B cell (primary cell): ENCODE measurements around the gene OR1E1. TPM values are rescaled to one million over a fixed set of nuclear protein-coding genes. Genes with fewer than 3 reads are reported as not detected.

Experiments used
- ATAC-seq: fragments of 200-7000 bp; cut with Tn5 transposase; one replicate; pipeline ENCODE4 v1.10.0; 2021; ENCODE audit warnings: low read depth, mild to moderate bottlenecking, moderate number of reproducible peaks, moderate library complexity
- CTCF ChIA-PET: fragments of 350-600 bp; sonication (Branson Sonifier 250); formaldehyde crosslinking; loops from one replicate; lab custom pipeline; 2021; ENCODE audit warnings: antibody characterized with exemption, inconsistent platforms; lab: Charles Lee
- POLR2A ChIA-PET: fragments of 350-600 bp; sonication (Branson Sonifier 250); formaldehyde crosslinking; loops from one replicate; lab custom pipeline; 2021; ENCODE audit warnings: antibody characterized with exemption; lab: Charles Lee
- DNase-seq: peaks from one replicate; pipeline ENCODE4 v3.0.0; 2013
- H2AFZ ChIP-seq: 2 replicates; pipeline ENCODE4 v1.6.1; 2012; ENCODE audit warnings: mild to moderate bottlenecking, low read depth, low read length; ENCODE audit not compliant: insufficient read depth, poor library complexity, severe bottlenecking
- H3K27ac ChIP-seq, 2 donors: 1 replicate in 1 of 2; 2 replicates in 1 of 2; pipeline ENCODE4 v1.5.1; 2012 to 2013; ENCODE audit warnings: low read length in 2 of 2, mild to moderate bottlenecking in 2 of 2, moderate library complexity in 1 of 2
- H3K27me3 ChIP-seq, 4 experiments: fragments of 200-600 bp in 1 of 4; sonication (generic) in 1 of 4; replicated peaks in 1 of 4; 1 replicate in 2 of 4; 2 replicates in 2 of 4; pipeline versions ENCODE4 v1.6.1 to v1.7.0; 2013 to 2016; ENCODE audit warnings: low read length in 3 of 4, mild to moderate bottlenecking in 2 of 4, mixed read lengths in 1 of 4, moderate library complexity in 1 of 4; ENCODE audit not compliant: insufficient read depth in 4 of 4, control insufficient read depth in 3 of 4; ENCODE audit errors: control extremely low read depth in 1 of 4
- H3K36me3 ChIP-seq, 2 experiments: replicated peaks in 1 of 2; 1 replicate in 1 of 2; 2 replicates in 1 of 2; pipeline versions ENCODE4 v1.6.1 to v1.7.1; 2013; ENCODE audit warnings: low read length in 1 of 2; ENCODE audit not compliant: insufficient read depth in 2 of 2, control insufficient read depth in 1 of 2; ENCODE audit errors: control extremely low read depth in 1 of 2, extremely low read depth in 1 of 2
- H3K4me1 ChIP-seq, 2 donors: fragments of 200-600 bp in 1 of 2; sonication (generic) in 1 of 2; 1 replicate in 1 of 2; 2 replicates in 1 of 2; pipeline versions ENCODE4 v1.5.1 to v1.6.1; 2013 to 2017; ENCODE audit warnings: low read length in 2 of 2; ENCODE audit not compliant: control insufficient read depth in 2 of 2, insufficient read depth in 2 of 2
- H3K4me2 ChIP-seq: replicated peaks from 2 replicates; pipeline ENCODE3; 2012; ENCODE audit warnings: mild to moderate bottlenecking, low read depth, low read length; ENCODE audit not compliant: poor library complexity, severe bottlenecking
- H3K4me3 ChIP-seq, 5 experiments: fragments of 200-600 bp in 1 of 5; sonication (generic) in 1 of 5; 1 replicate in 3 of 5; 2 replicates in 2 of 5; pipeline versions ENCODE4 v1.5.1 to v1.7.0; 2011 to 2016; ENCODE audit warnings: low read length in 4 of 5, mild to moderate bottlenecking in 4 of 5, low read depth in 2 of 5, control low read depth in 1 of 5, moderate library complexity in 1 of 5; ENCODE audit not compliant: insufficient read depth in 1 of 5; ENCODE audit errors: control extremely low read depth in 1 of 5, extremely low read depth in 1 of 5
- H3K79me2 ChIP-seq: fragments of 200-600 bp; sonication (generic); one replicate; pipeline ENCODE4 v1.6.0; 2016; ENCODE audit warnings: low read length; ENCODE audit not compliant: control insufficient read depth, insufficient read depth
- H3K9ac ChIP-seq: fragments of 200-600 bp; sonication (generic); 2 replicates; pipeline ENCODE4 v1.6.1; 2017; ENCODE audit warnings: mild to moderate bottlenecking, low read length, moderate library complexity
- H3K9me3 ChIP-seq, 3 donors: one replicate each; pipeline versions ENCODE4 v1.6.1 to v1.7.1; 2013; ENCODE audit warnings: low read length in 2 of 3; ENCODE audit not compliant: control insufficient read depth in 2 of 3, insufficient read depth in 1 of 3; ENCODE audit errors: control extremely low read depth in 1 of 3
- H4K20me1 ChIP-seq: 2 replicates; pipeline ENCODE4 v1.6.0; 2012; ENCODE audit warnings: mild to moderate bottlenecking, low read length; ENCODE audit not compliant: insufficient read depth, control insufficient read depth, poor library complexity, severe bottlenecking
- H3K27ac Mint-ChIP-seq: one replicate; pipeline ENCODE4 v1.8.0; 2021; ENCODE audit warnings: mixed read lengths
- H3K27me3 Mint-ChIP-seq: one replicate; pipeline ENCODE4 v1.8.0; 2021; ENCODE audit warnings: mixed read lengths
- H3K4me1 Mint-ChIP-seq: one replicate; pipeline ENCODE4 v1.8.0; 2021; ENCODE audit warnings: mixed read lengths
- H3K4me3 Mint-ChIP-seq: one replicate; pipeline ENCODE4 v1.8.0; 2021; ENCODE audit warnings: mixed read lengths
- H3K9me3 Mint-ChIP-seq: one replicate; pipeline ENCODE4 v1.8.0; 2022; ENCODE audit warnings: mixed read lengths; ENCODE audit not compliant: insufficient read depth
- EZH2 ChIP-seq: IDR thresholded peaks from 2 replicates; pipeline ENCODE4 v1.6.1; 2012; ENCODE audit warnings: borderline replicate concordance, low read depth, mild to moderate bottlenecking, moderate library complexity, low read length; ENCODE audit not compliant: insufficient read depth, poor library complexity, severe bottlenecking
- WGBS: methylation state at CpG from one replicate; pipeline ENCODE4 v1.1.5; 2013; ENCODE audit warnings: missing lambda C conversion rate; ENCODE audit not compliant: insufficient coverage; 5-methylcytosine and 5-hydroxymethylcytosine counted together
- intact Hi-C: fragments of 100-400 bp; cut with micrococcal nuclease; formaldehyde crosslinking; loops from one replicate; pipeline ENCODE4 v1.10.0; 2022
- polyA minus RNA-seq: library from RNA; depleted of rRNA, polyadenylated mRNA; stranded (reverse); fragments of >200 nt; gene quantifications from 2 replicates; pipeline ENCODE4 v1.2.3, GENCODE V29; 2012
- polyA plus RNA-seq: library from polyadenylated mRNA; depleted of rRNA; stranded (reverse); fragments of >200 nt; gene quantifications from 2 replicates; pipeline ENCODE4 v1.2.3, GENCODE V29; 2012
- total RNA-seq, 2 donors: library from RNA; stranded (reverse); fragments of 120-200 nt in 1 of 2; gene quantifications; 1 replicate in 1 of 2; 2 replicates in 1 of 2; pipeline versions ENCODE4 v1.2.3 to v1.2.4, GENCODE V29; 2013 to 2022
- TF ChIP-seq, protein P1 (sequence below): fragments of 200-600 bp; IDR thresholded peaks from one replicate; pipeline ENCODE4 v1.8.0; 2022; ENCODE audit warnings: antibody characterized with exemption, mild to moderate bottlenecking

The OR1E1 gene, protein sequence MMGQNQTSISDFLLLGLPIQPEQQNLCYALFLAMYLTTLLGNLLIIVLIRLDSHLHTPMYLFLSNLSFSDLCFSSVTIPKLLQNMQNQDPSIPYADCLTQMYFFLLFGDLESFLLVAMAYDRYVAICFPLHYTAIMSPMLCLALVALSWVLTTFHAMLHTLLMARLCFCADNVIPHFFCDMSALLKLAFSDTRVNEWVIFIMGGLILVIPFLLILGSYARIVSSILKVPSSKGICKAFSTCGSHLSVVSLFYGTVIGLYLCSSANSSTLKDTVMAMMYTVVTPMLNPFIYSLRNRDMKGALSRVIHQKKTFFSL
- not detected in 2 replicates for total RNA-seq
- not detected for total RNA-seq (2013)
- not detected in 2 replicates for polyA plus RNA-seq
- not detected in 2 replicates for polyA minus RNA-seq

DNA sequence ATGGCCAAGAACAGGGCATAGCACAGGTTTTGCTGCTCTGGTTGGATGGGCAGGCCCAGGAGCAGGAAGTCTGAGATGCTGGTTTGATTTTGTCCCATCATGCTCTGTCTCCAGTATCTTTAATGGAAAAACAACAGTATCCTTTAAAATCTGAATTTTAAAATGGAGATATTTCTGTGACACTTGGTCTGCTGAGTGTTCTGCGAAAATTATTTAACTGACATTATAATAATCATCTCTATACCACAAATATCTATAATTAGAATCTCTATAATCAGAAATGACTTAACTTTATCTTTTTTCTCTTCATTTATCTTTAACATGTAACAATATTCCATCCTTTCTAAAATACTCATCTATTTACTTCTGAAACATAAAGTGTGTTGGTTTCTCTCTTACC lies at the start of gene OR1E1:
Gene OR1E1, minus strand, starts transcription at position 101 of the 400 bp plus-strand sequence. Its CDS starts 0 bp downstream, at position 101.
- Mint-ChIP-seq H3K9me3 (no peaks in the 10 kb centered on the region), H3K4me1 (no peaks in the 10 kb centered on the region), H3K4me3 (no peak within 1 kb of the TSS), H3K27ac (no peak within 1 kb of the TSS), H3K27me3 (peaks cover 23% of the 10 kb centered on the region)
- intact Hi-C loops: no loop called here
- Histone ChIP-seq H2AFZ (no peak within 1 kb of the TSS), H3K27ac (no peak within 1 kb of the TSS), H3K4me3 (no peak within 1 kb of the TSS), H3K36me3 (no peaks in the 10 kb centered on the region), H3K27me3 (peaks cover 0 to 4% (median 0%) of the 10 kb centered on the region in 4 experiments), H3K9ac (no peak within 1 kb of the TSS), H3K79me2 (no peaks in the 10 kb centered on the region), H4K20me1 (no peaks in the 10 kb centered on the region), H3K4me1 (no peaks in the 10 kb centered on the region), H3K9me3 (no peaks in the 10 kb centered on the region), H3K4me2 (no peak within 1 kb of the TSS)
- ChIA-PET CTCF (no interaction called here), POLR2A (no interaction called here)
- TF ChIP-seq, protein P1, sequence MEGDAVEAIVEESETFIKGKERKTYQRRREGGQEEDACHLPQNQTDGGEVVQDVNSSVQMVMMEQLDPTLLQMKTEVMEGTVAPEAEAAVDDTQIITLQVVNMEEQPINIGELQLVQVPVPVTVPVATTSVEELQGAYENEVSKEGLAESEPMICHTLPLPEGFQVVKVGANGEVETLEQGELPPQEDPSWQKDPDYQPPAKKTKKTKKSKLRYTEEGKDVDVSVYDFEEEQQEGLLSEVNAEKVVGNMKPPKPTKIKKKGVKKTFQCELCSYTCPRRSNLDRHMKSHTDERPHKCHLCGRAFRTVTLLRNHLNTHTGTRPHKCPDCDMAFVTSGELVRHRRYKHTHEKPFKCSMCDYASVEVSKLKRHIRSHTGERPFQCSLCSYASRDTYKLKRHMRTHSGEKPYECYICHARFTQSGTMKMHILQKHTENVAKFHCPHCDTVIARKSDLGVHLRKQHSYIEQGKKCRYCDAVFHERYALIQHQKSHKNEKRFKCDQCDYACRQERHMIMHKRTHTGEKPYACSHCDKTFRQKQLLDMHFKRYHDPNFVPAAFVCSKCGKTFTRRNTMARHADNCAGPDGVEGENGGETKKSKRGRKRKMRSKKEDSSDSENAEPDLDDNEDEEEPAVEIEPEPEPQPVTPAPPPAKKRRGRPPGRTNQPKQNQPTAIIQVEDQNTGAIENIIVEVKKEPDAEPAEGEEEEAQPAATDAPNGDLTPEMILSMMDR: no peak
- TF ChIP-seq EZH2: no peak
- no peak for ATAC-seq
- no CpG with 5 or more reads among the region's 1 CpG for WGBS
- DNase-seq: no peak

DNA sequence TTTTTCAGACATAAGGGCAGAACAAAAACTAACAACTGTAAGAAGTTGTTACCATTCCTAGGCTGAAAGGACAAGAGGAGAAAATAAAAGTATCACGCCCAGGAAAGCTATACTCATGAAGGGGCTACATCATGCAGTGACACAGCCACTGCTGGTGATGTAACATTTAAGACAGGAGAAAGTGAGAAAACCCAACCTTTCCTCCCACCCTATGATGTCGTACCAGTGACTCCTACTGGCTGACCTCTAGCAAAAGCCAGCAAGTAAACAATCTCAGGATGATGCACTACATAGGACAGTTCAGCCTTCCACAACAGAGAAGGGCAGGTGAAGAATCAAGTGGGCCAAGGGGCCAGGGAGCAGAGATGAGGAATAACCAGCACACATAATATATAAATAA lies 49.4 kb upstream of the OR1E1 start:
- H2AFZ ChIP-seq: no peak overlapping the region
- H3K4me1 ChIP-seq: no peaks in the 10 kb centered on the region
- Mint-ChIP-seq H3K4me1 (no peaks in the 10 kb centered on the region), H3K9me3 (no peaks in the 10 kb centered on the region), H3K27ac (no peak overlapping the region), H3K4me3 (no peak overlapping the region), H3K27me3 (peaks cover 13% of the 10 kb centered on the region)
- WGBS: 0% methylated on average over 1 of the region's 2 CpGs
- H3K36me3 ChIP-seq: no peaks in the 10 kb centered on the region
- no peak overlapping the region for H3K4me2 ChIP-seq
- DNase-seq: peak; percentile 12
- ChIA-PET POLR2A (no interaction called here), CTCF (no interaction called here)
- peaks cover 0 to 15% (median 2%) of the 10 kb centered on the region in 4 experiments for H3K27me3 ChIP-seq
- H3K4me3 ChIP-seq: no peak overlapping the region
- no peak overlapping the region for H3K27ac ChIP-seq
- ATAC-seq: no peak
- H3K9ac ChIP-seq: no peak overlapping the region
- intact Hi-C loops: no loop called here
- TF ChIP-seq EZH2: no peak
- TF ChIP-seq, protein P1: no peak
- no peaks in the 10 kb centered on the region for H4K20me1 ChIP-seq
- no peaks in the 10 kb centered on the region for H3K79me2 ChIP-seq
- no peaks in the 10 kb centered on the region for H3K9me3 ChIP-seq
